Endothelial cell of umbilical vein (primary cell): ENCODE measurements around the gene NTMT1. TPM values are rescaled to one million over a fixed set of nuclear protein-coding genes. Genes with fewer than 3 reads are reported as not detected.

Source experiments
- BruUV-seq: library from RNA; stranded (reverse); fragments of 400-500 nt; replicated peaks from 2 replicates; lab custom pipeline; 2021; lab: Mats Ljungman, UMichigan
- CTCF ChIA-PET: fragments of 300-600, 350-600 bp; sonication (Branson Sonifier 250); formaldehyde crosslinking; loops from one replicate; lab custom pipeline; 2021; ENCODE audit warnings: antibody characterized with exemption, inconsistent platforms; lab: Charles Lee
- POLR2A ChIA-PET: fragments of 300-600, 350-600 bp; sonication (Branson Sonifier 250); formaldehyde crosslinking; loops from one replicate; lab custom pipeline; 2021; ENCODE audit warnings: antibody characterized with exemption, inconsistent platforms; lab: Charles Lee
- DNase-seq: peaks from one replicate; pipeline ENCODE4 v3.0.0-alpha.2; 2011; ENCODE audit warnings: low read depth, low spot score
- FAIRE-seq: peaks from 2 replicates; lab custom pipeline; 2011; peaks lifted over from hg19 to GRCh38; lab: Jason Lieb, UNC
- H2AFZ ChIP-seq: 2 replicates; pipeline ENCODE4 v1.6.0; 2012; ENCODE audit warnings: low read depth, low read length, control low read depth, inconsistent platforms
- H3K27ac ChIP-seq: 2 replicates; pipeline ENCODE4 v1.5.1; 2011; ENCODE audit warnings: low read depth, mild to moderate bottlenecking, control low read depth, low read length, moderate library complexity; ENCODE audit not compliant: insufficient read depth
- H3K27me3 ChIP-seq, 2 experiments: 2 replicates each; pipeline versions ENCODE4 v1.6.0 to v1.6.1; 2011; ENCODE audit warnings: low read length in 2 of 2, mixed read lengths in 1 of 2; ENCODE audit not compliant: control insufficient read depth in 2 of 2, insufficient read depth in 2 of 2
- H3K36me3 ChIP-seq, 2 experiments: 2 replicates in 1 of 2; 3 replicates in 1 of 2; pipeline ENCODE4 v1.5.1; 2011; ENCODE audit warnings: low read length in 2 of 2, mild to moderate bottlenecking in 1 of 2, moderate library complexity in 1 of 2; ENCODE audit not compliant: control insufficient read depth in 2 of 2, insufficient read depth in 2 of 2; ENCODE audit errors: extremely low read depth in 1 of 2
- H3K4me1 ChIP-seq: 3 replicates; pipeline ENCODE4 v1.5.1; 2011; ENCODE audit warnings: mild to moderate bottlenecking, low read length; ENCODE audit not compliant: control insufficient read depth, insufficient read depth; ENCODE audit errors: extremely low read depth
- H3K4me2 ChIP-seq: 2 replicates; pipeline ENCODE4 v1.6.1; 2011; ENCODE audit warnings: low read length, control low read depth, mixed read lengths; ENCODE audit not compliant: insufficient read depth
- H3K4me3 ChIP-seq, 3 experiments: fragments of 200-600 bp in 1 of 3; sonication (generic), shearing (Covaris generic) in 1 of 3; replicated peaks in 1 of 3; 2 replicates each; pipeline ENCODE4 v1.5.1; 2011 to 2016; ENCODE audit warnings: control low read depth in 3 of 3, low read length in 3 of 3, mild to moderate bottlenecking in 2 of 3, inconsistent platforms in 1 of 3, low read depth in 1 of 3, moderate library complexity in 1 of 3; ENCODE audit not compliant: insufficient read depth in 1 of 3
- H3K79me2 ChIP-seq: 2 replicates; pipeline ENCODE4 v1.6.0; 2012; ENCODE audit warnings: low read length, inconsistent platforms; ENCODE audit not compliant: control insufficient read depth, insufficient read depth
- H3K9ac ChIP-seq: replicated peaks from 2 replicates; pipeline ENCODE3; 2011; ENCODE audit warnings: low read length, control low read depth; ENCODE audit not compliant: insufficient read depth; ENCODE audit errors: extremely low read depth
- H3K9me1 ChIP-seq: replicated peaks from 3 replicates; pipeline ENCODE4 v1.6.0; 2011; ENCODE audit warnings: mild to moderate bottlenecking, low read length; ENCODE audit not compliant: control insufficient read depth, insufficient read depth; ENCODE audit errors: extremely low read depth
- H3K9me3 ChIP-seq: replicated peaks from 2 replicates; pipeline ENCODE4 v1.5.1; 2012; ENCODE audit warnings: low read length, inconsistent platforms; ENCODE audit not compliant: control insufficient read depth, insufficient read depth
- H4K20me1 ChIP-seq: replicated peaks from 2 replicates; pipeline ENCODE3; 2011; ENCODE audit warnings: mild to moderate bottlenecking, low read length; ENCODE audit not compliant: control insufficient read depth, insufficient read depth; ENCODE audit errors: extremely low read depth
- CTCF ChIP-seq, 2 donors: IDR thresholded peaks; 1 replicate in 1 of 2; 2 replicates in 1 of 2; pipeline ENCODE4 v1.5.1; 2011; ENCODE audit warnings: low read length in 2 of 2, mild to moderate bottlenecking in 2 of 2, moderate library complexity in 2 of 2, control low read depth in 1 of 2, inconsistent platforms in 1 of 2, low read depth in 1 of 2; ENCODE audit not compliant: insufficient read depth in 1 of 2; ENCODE audit errors: extremely low read depth in 1 of 2
- EZH2 ChIP-seq: IDR thresholded peaks from 2 replicates; pipeline ENCODE4 v1.6.1; 2012; ENCODE audit warnings: borderline replicate concordance, low read depth, mild to moderate bottlenecking, moderate library complexity, low read length, inconsistent platforms; ENCODE audit not compliant: severe bottlenecking
- FOS ChIP-seq: IDR thresholded peaks from 2 replicates; pipeline ENCODE4 v1.6.1; 2011; ENCODE audit warnings: mild to moderate bottlenecking, low read length, moderate library complexity, borderline replicate concordance; ENCODE audit not compliant: insufficient read depth
- dilution Hi-C: fragments of 300-500 bp; cut with MboI; formaldehyde crosslinking; loops from one replicate; pipeline ENCODE4 v1.15.0; 2019; ENCODE audit warnings: low sequenced_read_pairs; ENCODE audit not compliant: extremely low pct_ligation_motif_present
- intact Hi-C: fragments of 100-400 bp; cut with micrococcal nuclease; formaldehyde crosslinking; loops from one replicate; pipeline ENCODE4 v1.10.0; 2022
- polyA plus RNA-seq, 4 experiments: library from polyadenylated mRNA; depleted of rRNA in 3 of 4; stranded (reverse) in 3 of 4; unstranded in 1 of 4; fragments of >200 nt; gene quantifications; 2 replicates each; pipeline versions ENCODE4 v1.2.1 to v1.2.3, GENCODE V29; 2011 to 2012; ENCODE audit warnings: missing spikeins in 1 of 4
- total RNA-seq: library from RNA; stranded (reverse); gene quantifications from 2 replicates; pipeline ENCODE4 v1.2.3, GENCODE V29; 2021

NTMT1 gene
- total and polyA plus RNA-seq, 2 donors (not counting 3 experiments of a cell fraction or from before 2014, with no cell fraction given), result 47.6 to 58.3 TPM

- no peaks in the 10 kb centered on the region for H3K36me3 ChIP-seq
- H3K4me2 ChIP-seq, result no peak overlapping the region
- H3K9me3 ChIP-seq, result no peaks in the 10 kb centered on the region
- intact Hi-C loops, result loop anchor here (10.0 kb wide), 1 partner anchor 612 kb away; no protein-coding TSS in a partner anchor
- ChIA-PET POLR2A (interaction anchor here (1.0 kb wide), 1 partner anchor 439 kb away, joined by 3 read pairs; the partner anchor contains the start of gene IER5L), CTCF (interaction anchor here (2.3 to 6.9 kb wide), 4 partner anchors 7 to 486 kb away, joined by 10 to 89 read pairs (median 24); partner anchors contain the start of gene NTMT1)
- peaks cover 0 to 8% of the 10 kb centered on the region in 2 experiments for H3K27me3 ChIP-seq
- TF ChIP-seq CTCF (IDR thresholded peaks at IDR 0.05; ENCODE audit: extremely low read depth in 1 of 2, insufficient read depth in 1 of 2, low read depth in 1 of 2, low read length in 2 of 2), result peak; percentile 41 to 46
- no peak for TF ChIP-seq EZH2
- no peak for TF ChIP-seq FOS
- FAIRE-seq (peak; percentile 74), DNase-seq (peak; percentile 31)
- H2AFZ ChIP-seq, result no peak overlapping the region
- H3K4me1 ChIP-seq, result no peaks in the 10 kb centered on the region
- dilution Hi-C loops, result no loop called here
- H3K79me2 ChIP-seq, result no peaks in the 10 kb centered on the region
- H3K9me1 ChIP-seq, result no peaks in the 10 kb centered on the region
- H3K27ac ChIP-seq, result no peak overlapping the region
- no peaks in the 10 kb centered on the region for H4K20me1 ChIP-seq
- H3K9ac ChIP-seq, result no peak overlapping the region
- no peak overlapping the region for H3K4me3 ChIP-seq
- BruUV-seq, result no TSS peak
Observed at GRCh38 chr9:129617167-129617566, 8.8 kb upstream of the NTMT1 start.
